GM18858 (cell line): ENCODE results near the gene NABP1.

Source experiments
- ATAC-seq: cut with Tn5 transposase; IDR thresholded peaks from one replicate; pipeline ENCODE4 v1.9.1; 2021; ENCODE audit not compliant: unreplicated experiment

The NABP1 gene

GRCh38 chr2:191703079-191703725 is 25.3 kb downstream of the NABP1 start:
- ATAC-seq: no peak

GRCh38 chr2:191705084-191705483 is 27.1 kb downstream of the NABP1 start:
- ATAC-seq: no peak

GRCh38 chr2:191705701-191706100 is 27.8 kb downstream of the NABP1 start:
- ATAC-seq: no peak

- ATAC-seq: no peak
Measured at GRCh38 chr2:191706791-191707190, 28.9 kb downstream of the NABP1 start.

GRCh38 chr2:191707542-191707941 is 29.6 kb downstream of the NABP1 start:
- no peak for ATAC-seq

- no peak for ATAC-seq
Measured at GRCh38 chr2:191710411-191710900, 32.5 kb downstream of the NABP1 start.

GRCh38 chr2:191711621-191712020 is 33.7 kb downstream of the NABP1 start:
- no peak for ATAC-seq

GRCh38 chr2:191713837-191714236 is 35.9 kb downstream of the NABP1 start:
- no peak for ATAC-seq

GRCh38 chr2:191714925-191715324 is 37.0 kb downstream of the NABP1 start:
- no peak for ATAC-seq

- ATAC-seq: no peak
Measured at GRCh38 chr2:191715471-191715870, 37.5 kb downstream of the NABP1 start.

- no peak for ATAC-seq
Measured at GRCh38 chr2:191719261-191719660, 41.3 kb downstream of the NABP1 start.

- no peak for ATAC-seq
Measured at GRCh38 chr2:191719938-191720337, 42.0 kb downstream of the NABP1 start.

- ATAC-seq: no peak
Measured at GRCh38 chr2:191721331-191721730, 43.4 kb downstream of the NABP1 start.

GRCh38 chr2:191724015-191724414 is 46.1 kb downstream of the NABP1 start:
- ATAC-seq: peak; percentile 64

GRCh38 chr2:191728750-191729624 is 51.1 kb downstream of the NABP1 start:
- ATAC-seq: peak; percentile 46

GRCh38 chr2:191730263-191730662 is 52.3 kb downstream of the NABP1 start:
- ATAC-seq: no peak
